Kidney (tissue), 14 donors: ENCODE data around the gene STK11IP. TPM values are rescaled to one million over a fixed set of nuclear protein-coding genes. Genes with fewer than 3 reads are reported as not detected.
A peak's percentile ranks its signal among the peaks of the same experiment; 100 is the strongest.

Source experiments
- DNase-seq, 5 donors: peaks; one replicate each; pipeline ENCODE4 v3.0.0-alpha.2; 2013 to 2020
- FAIRE-seq: peaks from 2 replicates; lab custom pipeline; 2012; peaks lifted over from hg19 to GRCh38; lab: Jason Lieb, UNC
- H3K27ac ChIP-seq, 2 donors: one replicate each; pipeline ENCODE4 v1.7.0; 2013; ENCODE audit warnings: low read depth in 2 of 2, low read length in 2 of 2, inconsistent platforms in 1 of 2
- H3K27me3 ChIP-seq: one replicate; pipeline ENCODE4 v1.7.1; 2013; ENCODE audit warnings: low read length, inconsistent platforms; ENCODE audit not compliant: control insufficient read depth, insufficient read depth
- H3K36me3 ChIP-seq, 3 donors: one replicate each; pipeline versions ENCODE4 v1.7.0 to v1.7.1; 2013; ENCODE audit warnings: low read length in 3 of 3, control low read depth in 1 of 3, inconsistent platforms in 1 of 3; ENCODE audit not compliant: insufficient read depth in 3 of 3, control insufficient read depth in 2 of 3
- H3K4me1 ChIP-seq, 3 donors: one replicate each; pipeline versions ENCODE4 v1.7.0 to v1.7.1; 2013; ENCODE audit warnings: low read length in 3 of 3, inconsistent platforms in 1 of 3, low read depth in 1 of 3; ENCODE audit not compliant: control insufficient read depth in 2 of 3, insufficient read depth in 2 of 3
- H3K4me3 ChIP-seq, 3 donors: one replicate each; pipeline versions ENCODE4 v1.7.0 to v1.8.1; 2013; ENCODE audit warnings: low read length in 3 of 3, control low read depth in 1 of 3, inconsistent platforms in 1 of 3
- H3K9ac ChIP-seq, 3 donors: one replicate each; pipeline versions ENCODE4 v1.7.0 to v1.7.1; 2013; ENCODE audit warnings: low read length in 3 of 3, control low read depth in 1 of 3, inconsistent platforms in 1 of 3
- H3K9me3 ChIP-seq, 3 donors: one replicate each; pipeline versions ENCODE4 v1.7.0 to v1.7.1; 2013; ENCODE audit warnings: low read length in 3 of 3, control low read depth in 1 of 3, inconsistent platforms in 1 of 3; ENCODE audit not compliant: control insufficient read depth in 2 of 3, insufficient read depth in 1 of 3
- CTCF ChIP-seq: IDR thresholded peaks from 3 replicates; pipeline ENCODE4 v1.5.1; 2012; ENCODE audit warnings: mild to moderate bottlenecking, moderate library complexity, borderline replicate concordance; ENCODE audit not compliant: insufficient read depth; ENCODE audit errors: extremely low read depth
- intact Hi-C: fragments of 100-400 bp; cut with DNase I; formaldehyde crosslinking; loops from one replicate; pipeline ENCODE4 v1.11.1; 2022
- polyA plus RNA-seq: library from polyadenylated mRNA; stranded (reverse); fragments of 350-450 nt; fragmentation: Illumina TruSeq; extraction: RNeasy Lipid Tissue Mini Kit (QIAGEN cat#74804); gene quantifications from one replicate; pipeline ENCODE4 v1.2.3, GENCODE V29; 2014; ENCODE audit warnings: low read depth, low replicate concordance; ENCODE audit not compliant: insufficient read depth
- total RNA-seq: library from RNA; stranded (reverse); fragmentation: NEBNext Ultra II Directional; extraction: Animal tissue kit (Norgen Biotek cat#: 25700); gene quantifications from one replicate; pipeline ENCODE4 v1.2.1, GENCODE V29; 2021
- donor health status: control.
- donor health status: control.
- donor health status: control.
- donor health status: control.
- donor health status: control.
- donor health status: DM: yes; HTN: yes; CAD: no.
- donor health status: Normal renal cell carcinoma (clear cell type).

The STK11IP gene
- total and polyA plus RNA-seq, 2 donors from 2014 or later: 12.5 to 33.7 TPM

GRCh38 chr2:219619235-219619634, 21.6 kb downstream of the STK11IP start:
- Histone ChIP-seq H3K27me3 (no peaks in the 10 kb centered on the region), H3K27ac (no peak overlapping the region), H3K36me3 (peaks cover 0 to 12% (median 5%) of the 10 kb centered on the region in 3 donors), H3K4me3 (no peak overlapping the region), H3K9ac (no peak overlapping the region), H3K4me1 (no peaks in the 10 kb centered on the region), H3K9me3 (no peaks in the 10 kb centered on the region)
- TF ChIP-seq CTCF: no peak
- peak in 2 of 5 donors; percentile 7 to 36 for DNase-seq
- intact Hi-C loops: no loop called here
- no peak for FAIRE-seq

- Histone ChIP-seq H3K27me3 (no peaks in the 10 kb centered on the region), H3K4me3 (no peak overlapping the region), H3K9me3 (no peaks in the 10 kb centered on the region), H3K27ac (no peak overlapping the region), H3K36me3 (peaks cover 0 to 3% (median 0%) of the 10 kb centered on the region in 3 donors), H3K9ac (no peak overlapping the region), H3K4me1 (no peaks in the 10 kb centered on the region)
- DNase-seq (no peak), FAIRE-seq (no peak)
- TF ChIP-seq CTCF: no peak
- intact Hi-C loops: no loop called here
These were observed 22.9 kb downstream of the STK11IP start for GRCh38 chr2:219620546-219620945.

- no peak overlapping the region for H3K27ac ChIP-seq
- no peak for FAIRE-seq
- TF ChIP-seq CTCF: no peak
These were observed 24.3 kb downstream of the STK11IP start for GRCh38 chr2:219621935-219622334.

GRCh38 chr2:219622472-219622871, 24.8 kb downstream of the STK11IP start:
- no peaks in the 10 kb centered on the region for H3K27me3 ChIP-seq
- no peak for FAIRE-seq
- no peaks in the 10 kb centered on the region for H3K36me3 ChIP-seq
- no peak for DNase-seq
- intact Hi-C loops: no loop called here
- H3K4me3 ChIP-seq: no peak overlapping the region
- no peaks in the 10 kb centered on the region for H3K4me1 ChIP-seq
- TF ChIP-seq CTCF: no peak
- H3K9ac ChIP-seq: no peak overlapping the region
- H3K27ac ChIP-seq: no peak overlapping the region
- no peaks in the 10 kb centered on the region for H3K9me3 ChIP-seq

More at GRCh38 chr2:219621935-219622334, 24.3 kb downstream of the STK11IP start:
- Histone ChIP-seq H3K4me3 (no peak overlapping the region), H3K9ac (no peak overlapping the region), H3K36me3 (no peaks in the 10 kb centered on the region), H3K27me3 (no peaks in the 10 kb centered on the region), H3K9me3 (no peaks in the 10 kb centered on the region), H3K4me1 (no peaks in the 10 kb centered on the region)
- DNase-seq: no peak
- intact Hi-C loops: no loop called here
